Cardiac atrium fibroblast (primary cell): ENCODE results near the gene PLA2G3. TPM values are rescaled to one million over a fixed set of nuclear protein-coding genes. Genes with fewer than 3 reads are reported as not detected.

Experiments
- total RNA-seq: library from RNA; depleted of rRNA; stranded (reverse); fragments of >200 nt; gene quantifications from 2 replicates; pipeline ENCODE4 v1.2.3, GENCODE V29; 2015

PLA2G3 gene, protein sequence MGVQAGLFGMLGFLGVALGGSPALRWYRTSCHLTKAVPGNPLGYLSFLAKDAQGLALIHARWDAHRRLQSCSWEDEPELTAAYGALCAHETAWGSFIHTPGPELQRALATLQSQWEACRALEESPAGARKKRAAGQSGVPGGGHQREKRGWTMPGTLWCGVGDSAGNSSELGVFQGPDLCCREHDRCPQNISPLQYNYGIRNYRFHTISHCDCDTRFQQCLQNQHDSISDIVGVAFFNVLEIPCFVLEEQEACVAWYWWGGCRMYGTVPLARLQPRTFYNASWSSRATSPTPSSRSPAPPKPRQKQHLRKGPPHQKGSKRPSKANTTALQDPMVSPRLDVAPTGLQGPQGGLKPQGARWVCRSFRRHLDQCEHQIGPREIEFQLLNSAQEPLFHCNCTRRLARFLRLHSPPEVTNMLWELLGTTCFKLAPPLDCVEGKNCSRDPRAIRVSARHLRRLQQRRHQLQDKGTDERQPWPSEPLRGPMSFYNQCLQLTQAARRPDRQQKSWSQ
- not detected in 2 replicates for total RNA-seq

GRCh38 chr22:31139866-31140716 lies at the start of gene PLA2G3:
TSS of gene PLA2G3 (minus strand) at chr22:31140508. CDS start at chr22:31140354, 154 bp downstream.

GRCh38 chr22:31122532-31123291 lies 17.6 kb downstream of the PLA2G3 start, which contains the start of gene INPP5J:
TSS of gene INPP5J (plus strand) at chr22:31122966. CDS start at chr22:31123015, 49 bp downstream.

GRCh38 chr22:31107178-31107893 lies 33.0 kb downstream of the PLA2G3 start, which contains the start of gene SELENOM:
TSS of gene SELENOM (minus strand) at chr22:31107568. CDS start at chr22:31107505, 63 bp downstream.

Other genes starting within 250 kb of the PLA2G3 start
- gene MORC2, start 171.7 kb downstream of the PLA2G3 start, total RNA-seq = 11.4 and 13.4 TPM in 2 replicates
- gene TUG1, start 171.2 kb downstream of the PLA2G3 start, total RNA-seq = 35.4 and 47.0 TPM in 2 replicates
- 50.5 and 76.5 TPM in 2 replicates for gene SMTN, start 59.2 kb downstream of the PLA2G3 start, total RNA-seq
- gene SELENOM, start 32.9 kb downstream of the PLA2G3 start, total RNA-seq = 320 and 390 TPM in 2 replicates
- 0.16 TPM in 1 of 2 replicates, not detected in the other for gene INPP5J, start 17.5 kb downstream of the PLA2G3 start, total RNA-seq
- 23.6 and 38.4 TPM in 2 replicates for gene RNF185, start 19.7 kb upstream of the PLA2G3 start, total RNA-seq
- gene LIMK2, start 71.8 kb upstream of the PLA2G3 start, total RNA-seq = 5.5 and 17.5 TPM in 2 replicates
- gene PIK3IP1, start 152.0 kb upstream of the PLA2G3 start, total RNA-seq = 12.1 and 14.7 TPM in 2 replicates
- 11.9 and 13.1 TPM in 2 replicates for gene PATZ1, start 205.8 kb upstream of the PLA2G3 start, total RNA-seq